Glomerular visceral epithelial cell (primary cell): ENCODE data around the gene RDM1.

Experiments
- DNase-seq: peaks from one replicate; pipeline ENCODE4 v3.0.0-alpha.2; 2016; ENCODE audit errors: extremely low spot score

Gene RDM1

DNA sequence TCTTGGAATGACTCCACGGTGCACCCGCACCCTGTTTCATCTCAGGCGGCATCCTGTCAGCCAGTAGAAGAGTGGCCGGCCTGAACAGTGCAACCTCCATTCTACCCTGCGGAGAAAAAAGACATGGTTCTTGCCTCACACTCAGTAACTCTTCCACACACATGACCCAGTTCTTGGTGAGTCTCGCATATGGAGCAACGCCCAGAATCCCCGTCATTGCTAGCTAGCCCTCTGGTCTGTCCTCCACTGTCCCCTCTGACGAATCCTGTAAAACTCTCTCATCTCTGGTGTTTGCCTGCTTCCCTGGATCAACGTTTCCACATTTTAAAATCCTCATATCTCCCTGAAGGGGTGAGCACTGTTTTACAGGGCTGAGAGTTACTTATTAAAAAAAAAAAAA is 4.2 kb upstream of the RDM1 start:
- DNase-seq, result no peak

- DNase-seq, result no peak
These were observed 2.0 kb upstream of the RDM1 start for GRCh38 chr17:35932586-35932985.

- no peak for DNase-seq
These were observed 1.3 kb upstream of the RDM1 start for GRCh38 chr17:35931794-35932425.

DNA sequence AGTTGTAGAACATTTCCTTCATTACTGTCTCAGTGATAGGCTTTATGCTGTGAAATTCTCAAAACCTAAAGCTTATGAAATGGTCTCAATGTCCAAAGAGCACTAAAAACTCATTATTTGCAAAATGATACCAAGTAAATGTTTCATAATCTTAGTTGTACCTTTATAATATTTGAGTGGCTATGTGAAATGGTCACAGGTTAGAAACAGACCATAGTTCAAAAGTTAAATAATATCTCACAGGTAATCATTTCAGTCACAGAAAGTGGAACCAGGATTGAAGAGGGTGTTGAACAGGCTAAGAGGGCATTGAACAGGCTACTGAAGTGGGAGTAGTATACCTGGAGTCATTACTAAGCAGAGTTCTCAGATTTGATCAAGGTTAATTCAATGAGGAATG is 2.9 kb downstream of the RDM1 start:
- DNase-seq, result no peak

- DNase-seq, result no peak
These were observed 6.9 kb downstream of the RDM1 start for GRCh38 chr17:35923609-35924114.

DNA sequence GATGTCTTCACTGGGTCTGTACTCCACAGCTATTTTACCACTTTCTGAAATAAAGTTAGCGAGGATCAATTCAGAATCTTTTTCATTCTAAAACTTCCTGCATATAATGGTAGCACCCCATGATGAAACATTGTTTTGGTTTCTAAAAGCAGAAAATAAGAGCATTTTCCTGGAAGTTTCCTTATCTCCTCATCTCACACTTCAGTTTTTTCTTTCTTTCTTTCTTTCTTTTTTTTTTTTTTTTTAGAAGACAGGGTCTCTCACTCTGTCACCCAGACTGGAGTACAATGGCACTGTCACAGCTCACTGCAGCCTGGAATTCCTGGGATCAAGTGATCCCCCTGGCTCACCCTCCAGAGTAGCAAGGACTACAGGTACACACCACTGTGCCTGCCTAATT is 10.3 kb downstream of the RDM1 start:
- no peak for DNase-seq

GRCh38 chr17:35918665-35919064 is 11.9 kb downstream of the RDM1 start:
- DNase-seq, result no peak

GRCh38 chr17:35917519-35918213 is 12.9 kb downstream of the RDM1 start:
- no peak for DNase-seq

GRCh38 chr17:35915153-35915964 is 15.2 kb downstream of the RDM1 start:
- peak; percentile 42 for DNase-seq

- no peak for DNase-seq
These were observed 16.2 kb downstream of the RDM1 start for GRCh38 chr17:35914354-35914753.

DNA sequence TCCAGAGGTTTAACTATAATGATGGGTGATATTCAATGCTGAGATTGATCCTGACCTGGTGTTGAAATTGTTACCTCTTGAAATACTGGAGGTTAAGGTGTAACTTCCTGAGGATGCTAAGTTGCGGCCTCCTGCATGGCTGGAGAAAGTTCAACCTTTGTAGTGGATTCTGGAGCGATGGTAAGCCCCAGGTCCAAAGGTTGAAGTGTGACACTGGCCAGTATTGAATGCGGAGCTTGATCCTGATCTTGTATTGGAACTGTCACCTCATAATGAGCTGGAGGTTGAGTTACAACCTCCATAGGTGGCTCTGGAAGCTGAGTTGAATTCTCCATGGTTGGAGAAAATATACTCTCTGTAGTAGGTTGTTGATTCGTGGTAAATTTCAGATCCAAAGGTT is 17.0 kb downstream of the RDM1 start:
- DNase-seq, result no peak

- no peak for DNase-seq
These were observed 17.6 kb downstream of the RDM1 start for GRCh38 chr17:35912942-35913341.

- DNase-seq, result no peak
These were observed 18.1 kb downstream of the RDM1 start for GRCh38 chr17:35912339-35912912.

DNA sequence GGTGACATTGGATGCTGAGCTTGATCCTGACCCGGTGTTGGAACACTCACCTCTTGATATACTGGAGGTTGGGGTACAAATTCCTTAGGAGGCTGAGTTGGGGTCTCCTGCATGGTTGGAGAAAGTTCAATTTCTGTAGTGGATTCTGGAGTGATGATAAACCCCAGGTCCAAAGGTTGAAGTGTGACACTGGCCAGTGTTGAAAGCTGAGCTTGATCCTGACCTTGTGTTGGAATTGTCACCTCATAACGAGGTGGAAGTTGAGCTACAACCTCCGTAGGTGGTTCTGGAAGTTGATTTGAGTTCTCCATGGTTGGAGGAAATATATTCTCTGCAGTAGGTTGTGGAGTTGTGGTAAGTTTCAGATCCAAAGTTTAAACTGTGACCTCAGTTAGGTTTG is 21.2 kb downstream of the RDM1 start:
- no peak for DNase-seq

DNA sequence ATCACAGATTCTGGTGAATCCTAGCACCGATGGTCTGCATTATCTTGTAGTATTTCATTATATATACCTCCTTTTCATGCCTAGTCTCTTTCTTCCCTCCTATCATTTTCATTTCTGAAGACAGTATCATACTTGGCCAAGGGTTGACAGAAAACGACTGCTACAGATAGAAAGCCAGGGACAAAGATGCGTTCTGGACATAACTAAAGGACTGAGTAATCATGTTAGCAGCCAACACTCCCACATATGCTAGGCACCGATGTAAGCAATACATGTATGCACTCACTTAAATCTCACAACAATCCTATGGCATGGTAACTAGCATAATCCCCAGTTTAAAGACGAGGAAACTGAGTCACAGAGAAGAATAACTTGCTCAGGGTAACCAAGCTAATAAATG is 22.9 kb downstream of the RDM1 start:
- DNase-seq, result no peak

DNA sequence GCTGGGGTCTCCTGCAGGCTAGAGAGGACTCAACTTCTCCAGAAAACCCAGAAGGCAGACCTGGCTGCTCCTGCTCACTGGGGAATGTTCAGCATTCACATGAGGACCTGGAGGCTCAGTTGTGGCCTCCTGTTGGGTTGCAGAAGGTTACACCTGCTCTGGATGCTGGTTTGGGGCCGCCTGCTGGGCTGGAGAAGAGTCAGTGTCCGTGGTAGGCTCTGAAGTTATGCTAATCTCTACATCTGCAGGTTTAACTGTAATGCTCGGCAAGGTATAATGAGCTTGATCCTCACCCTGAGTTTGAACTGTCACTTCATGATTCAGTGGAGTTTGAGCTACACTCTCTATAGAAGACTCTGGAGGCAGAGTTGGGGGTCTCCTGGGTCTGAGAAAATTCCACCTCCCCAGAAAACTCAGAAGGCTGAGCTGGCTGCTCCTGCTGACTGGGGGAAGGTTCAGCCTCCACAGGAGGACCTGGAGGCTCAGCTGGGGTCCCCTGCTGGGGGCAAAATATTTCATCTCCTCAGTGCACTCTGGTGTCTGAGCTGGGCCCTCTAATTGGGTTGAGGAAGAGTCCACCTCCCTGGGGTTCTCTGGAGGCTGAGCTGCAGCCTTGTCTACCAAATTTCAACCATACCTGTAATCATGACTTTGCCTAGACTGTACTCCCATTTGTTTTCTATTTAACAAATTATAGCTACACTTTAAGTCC is 23.5 kb downstream of the RDM1 start:
- DNase-seq, result no peak

DNA sequence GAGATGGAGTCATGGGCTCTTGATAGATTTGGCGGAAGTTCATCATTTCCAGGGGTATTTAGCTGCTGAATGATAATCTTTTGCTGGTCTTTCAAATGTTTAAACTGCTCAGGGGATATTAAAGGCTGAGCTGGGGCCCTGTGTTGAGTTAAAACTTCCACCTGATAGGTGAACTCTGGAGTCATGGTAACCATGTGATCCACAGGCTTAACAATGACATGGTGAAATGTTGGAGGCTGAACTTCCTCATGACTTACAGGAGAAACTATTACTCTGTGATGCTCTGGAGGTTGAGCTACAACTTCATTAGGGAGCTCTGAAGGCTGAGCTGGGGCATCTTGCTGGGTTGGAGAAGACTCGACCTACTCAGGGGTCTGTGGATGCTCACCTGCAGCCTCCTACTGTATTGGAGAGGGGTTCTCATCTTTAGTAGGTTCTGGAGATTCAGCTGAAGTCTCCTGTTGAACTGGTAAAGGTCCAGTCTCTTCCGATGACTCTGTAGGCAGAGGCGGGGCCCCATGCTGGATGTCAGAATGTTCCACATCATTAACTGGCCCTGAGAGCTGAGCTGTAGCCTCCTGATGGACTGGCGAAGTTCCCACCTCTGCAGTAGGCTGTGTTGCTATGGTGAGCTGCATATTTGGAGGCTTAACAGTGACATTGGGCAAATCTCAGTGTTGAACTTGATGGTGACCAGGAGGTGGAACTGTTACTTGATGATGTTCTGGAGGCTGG is 24.2 kb downstream of the RDM1 start:
- peak; percentile 81 for DNase-seq

DNA sequence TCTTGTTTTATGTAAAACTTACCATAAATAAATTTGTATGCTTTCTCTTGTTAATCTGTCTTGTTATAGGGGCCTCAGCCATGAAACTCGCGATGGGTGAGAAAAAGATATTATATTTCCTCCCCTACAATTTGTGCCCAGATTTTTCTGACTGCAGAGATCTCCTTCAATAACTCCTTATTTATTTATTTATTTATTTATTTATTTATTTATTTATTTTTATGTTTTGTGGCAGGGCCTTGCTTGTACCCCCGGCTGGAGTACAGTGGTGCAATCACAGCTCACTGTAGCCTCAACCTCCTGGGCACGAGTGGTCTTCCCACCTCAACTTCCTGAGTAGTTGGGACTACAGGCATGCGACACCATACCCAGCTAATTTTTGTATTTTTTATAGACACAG is 27.1 kb downstream of the RDM1 start:
- no peak for DNase-seq

DNA sequence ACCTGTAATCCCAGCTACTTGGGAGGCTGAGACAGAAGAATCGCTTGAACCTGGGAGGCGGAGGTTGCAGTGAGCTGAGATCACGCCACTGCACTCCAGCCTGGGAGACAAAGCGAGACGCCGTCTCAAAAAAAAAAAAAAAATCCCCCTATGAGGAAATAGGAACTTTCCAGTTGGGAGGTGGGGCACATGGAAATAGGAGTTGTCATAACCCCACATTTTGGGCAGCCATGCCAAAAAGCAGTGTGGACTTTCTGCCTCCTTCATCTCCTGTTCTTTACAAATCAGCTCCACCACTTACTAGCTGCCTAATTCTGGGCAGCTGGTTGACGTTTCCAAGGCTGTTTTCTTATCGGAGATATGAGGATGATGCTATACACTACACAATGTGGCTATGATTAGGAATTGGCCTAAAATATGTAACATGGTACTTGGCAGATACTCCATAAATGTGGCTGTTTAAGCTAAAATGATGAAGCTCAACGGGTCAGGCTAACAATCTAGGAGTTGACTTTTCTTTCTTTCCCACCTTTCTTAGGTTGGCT is 28.9 kb downstream of the RDM1 start:
- no peak for DNase-seq

GRCh38 chr17:35900708-35901480 is 29.7 kb downstream of the RDM1 start:
- no peak for DNase-seq
